ENCODE results near the gene CDH19.

The CDH19 gene

GRCh38 chr18:66562279-66562678 is 41.6 kb downstream of the CDH19 start:
- H2BK5ac ChIP-seq (ENCODE audit: low read length), result no peak overlapping the region
- H3K79me2 ChIP-seq (ENCODE audit: control insufficient read depth, insufficient read depth, low read length), result no peaks in the 10 kb centered on the region
- H3K4me2 ChIP-seq (ENCODE audit: low read length), result no peak overlapping the region
- H3K4me3 ChIP-seq (ENCODE audit: low read length), result no peak overlapping the region
- no peak overlapping the region for H4K8ac ChIP-seq (ENCODE audit: low read depth, low read length)
- H3K79me1 ChIP-seq (ENCODE audit: low read length), result no peaks in the 10 kb centered on the region
- no peak overlapping the region for H3K23ac ChIP-seq (ENCODE audit: low read length)
- H3K56ac ChIP-seq (ENCODE audit: low read length), result no peak overlapping the region
- H3K36me3 ChIP-seq (ENCODE audit: control insufficient read depth, insufficient read depth, low read length), result no peaks in the 10 kb centered on the region
- no peak overlapping the region for H4K5ac ChIP-seq (ENCODE audit: low read length)
- no peak overlapping the region for H3K9ac ChIP-seq (ENCODE audit: low read length)
- H3K27ac ChIP-seq (ENCODE audit: low read depth, low read length), result no peak overlapping the region
- no peak overlapping the region for H2BK120ac ChIP-seq (ENCODE audit: low read depth, low read length)
- no peak overlapping the region for H2BK15ac ChIP-seq (replicated peaks; ENCODE audit: low read depth)
- H2AK5ac ChIP-seq (ENCODE audit: low read length), result no peak overlapping the region
- no peaks in the 10 kb centered on the region for H3K27me3 ChIP-seq (ENCODE audit: insufficient read depth, low read length, poor library complexity)
- WGBS (ENCODE audit: extremely low coverage, insufficient coverage, low lambda C conversion rate), result 100% methylated on average over 1 of the region's 6 CpGs
- no peaks in the 10 kb centered on the region for H3K4me1 ChIP-seq (ENCODE audit: control insufficient read depth, low read depth, low read length)
- peak; percentile 10 for DNase-seq
- no peak overlapping the region for H3K4ac ChIP-seq (ENCODE audit: low read depth, low read length)
- H3K18ac ChIP-seq (ENCODE audit: low read length), result no peak overlapping the region

GRCh38 chr18:66560094-66560493 is 43.8 kb downstream of the CDH19 start:
- DNase-seq, result peak; percentile 57
- Histone ChIP-seq H3K36me3 (ENCODE audit: control insufficient read depth, insufficient read depth, low read length) (no peaks in the 10 kb centered on the region), H2BK5ac (ENCODE audit: low read length) (no peak overlapping the region), H2BK120ac (ENCODE audit: low read depth, low read length) (no peak overlapping the region), H4K5ac (ENCODE audit: low read length) (no peak overlapping the region), H3K56ac (ENCODE audit: low read length) (no peak overlapping the region), H3K27me3 (ENCODE audit: insufficient read depth, low read length, poor library complexity) (no peaks in the 10 kb centered on the region), H2BK15ac (replicated peaks; ENCODE audit: low read depth) (no peak overlapping the region), H4K8ac (ENCODE audit: low read depth, low read length) (no peak overlapping the region), H2AK5ac (ENCODE audit: low read length) (no peak overlapping the region), H3K18ac (ENCODE audit: low read length) (no peak overlapping the region), H3K4me1 (ENCODE audit: control insufficient read depth, low read depth, low read length) (no peaks in the 10 kb centered on the region), H3K27ac (ENCODE audit: low read depth, low read length) (no peak overlapping the region), H3K9ac (ENCODE audit: low read length) (no peak overlapping the region), H3K4me2 (ENCODE audit: low read length) (no peak overlapping the region), H3K79me2 (ENCODE audit: control insufficient read depth, insufficient read depth, low read length) (no peaks in the 10 kb centered on the region), H3K4ac (ENCODE audit: low read depth, low read length) (no peak overlapping the region), H3K79me1 (ENCODE audit: low read length) (no peaks in the 10 kb centered on the region), H3K23ac (ENCODE audit: low read length) (no peak overlapping the region), H3K4me3 (ENCODE audit: low read length) (no peak overlapping the region)
- no CpG with 5 or more reads among the region's 4 CpGs for WGBS (ENCODE audit: extremely low coverage, insufficient coverage, low lambda C conversion rate)

- Histone ChIP-seq H2AK5ac (ENCODE audit: low read length) (no peak overlapping the region), H4K5ac (ENCODE audit: low read length) (no peak overlapping the region), H3K4me2 (ENCODE audit: low read length) (no peak overlapping the region), H3K18ac (ENCODE audit: low read length) (no peak overlapping the region), H2BK15ac (replicated peaks; ENCODE audit: low read depth) (no peak overlapping the region), H3K36me3 (ENCODE audit: control insufficient read depth, insufficient read depth, low read length) (no peaks in the 10 kb centered on the region), H2BK5ac (ENCODE audit: low read length) (no peak overlapping the region), H3K79me2 (ENCODE audit: control insufficient read depth, insufficient read depth, low read length) (no peaks in the 10 kb centered on the region), H3K9ac (ENCODE audit: low read length) (no peak overlapping the region), H3K4me3 (ENCODE audit: low read length) (no peak overlapping the region), H3K27ac (ENCODE audit: low read depth, low read length) (no peak overlapping the region), H3K79me1 (ENCODE audit: low read length) (no peaks in the 10 kb centered on the region), H3K56ac (ENCODE audit: low read length) (no peak overlapping the region), H3K23ac (ENCODE audit: low read length) (no peak overlapping the region), H2BK120ac (ENCODE audit: low read depth, low read length) (no peak overlapping the region), H3K4me1 (ENCODE audit: control insufficient read depth, low read depth, low read length) (no peaks in the 10 kb centered on the region), H3K4ac (ENCODE audit: low read depth, low read length) (no peak overlapping the region), H4K8ac (ENCODE audit: low read depth, low read length) (no peak overlapping the region), H3K27me3 (ENCODE audit: insufficient read depth, low read length, poor library complexity) (no peaks in the 10 kb centered on the region)
- no CpG with 5 or more reads among the region's 5 CpGs for WGBS (ENCODE audit: extremely low coverage, insufficient coverage, low lambda C conversion rate)
- DNase-seq, result no peak
These were observed 45.1 kb downstream of the CDH19 start for GRCh38 chr18:66558773-66559172.

GRCh38 chr18:66557091-66557490 is 46.8 kb downstream of the CDH19 start:
- H2BK5ac ChIP-seq (ENCODE audit: low read length), result no peak overlapping the region
- no peak overlapping the region for H3K4me2 ChIP-seq (ENCODE audit: low read length)
- H2AK5ac ChIP-seq (ENCODE audit: low read length), result no peak overlapping the region
- H3K9ac ChIP-seq (ENCODE audit: low read length), result no peak overlapping the region
- no peak overlapping the region for H3K4ac ChIP-seq (ENCODE audit: low read depth, low read length)
- no peak overlapping the region for H4K8ac ChIP-seq (ENCODE audit: low read depth, low read length)
- no peaks in the 10 kb centered on the region for H3K36me3 ChIP-seq (ENCODE audit: control insufficient read depth, insufficient read depth, low read length)
- no peak overlapping the region for H2BK120ac ChIP-seq (ENCODE audit: low read depth, low read length)
- no peaks in the 10 kb centered on the region for H3K4me1 ChIP-seq (ENCODE audit: control insufficient read depth, low read depth, low read length)
- no peak overlapping the region for H2BK15ac ChIP-seq (replicated peaks; ENCODE audit: low read depth)
- no peak overlapping the region for H3K27ac ChIP-seq (ENCODE audit: low read depth, low read length)
- no peak overlapping the region for H3K56ac ChIP-seq (ENCODE audit: low read length)
- no peak for DNase-seq
- H3K27me3 ChIP-seq (ENCODE audit: insufficient read depth, low read length, poor library complexity), result no peaks in the 10 kb centered on the region
- H3K18ac ChIP-seq (ENCODE audit: low read length), result no peak overlapping the region
- H3K79me1 ChIP-seq (ENCODE audit: low read length), result no peaks in the 10 kb centered on the region
- H3K79me2 ChIP-seq (ENCODE audit: control insufficient read depth, insufficient read depth, low read length), result no peaks in the 10 kb centered on the region
- no peak overlapping the region for H3K4me3 ChIP-seq (ENCODE audit: low read length)
- H4K5ac ChIP-seq (ENCODE audit: low read length), result no peak overlapping the region
- H3K23ac ChIP-seq (ENCODE audit: low read length), result no peak overlapping the region

GRCh38 chr18:66555585-66555984 is 48.3 kb downstream of the CDH19 start:
- H3K79me1 ChIP-seq (ENCODE audit: low read length), result no peaks in the 10 kb centered on the region
- no peaks in the 10 kb centered on the region for H3K27me3 ChIP-seq (ENCODE audit: insufficient read depth, low read length, poor library complexity)
- H4K8ac ChIP-seq (ENCODE audit: low read depth, low read length), result no peak overlapping the region
- no peak overlapping the region for H2BK5ac ChIP-seq (ENCODE audit: low read length)
- 100% methylated on average over 1 of the region's 2 CpGs for WGBS (ENCODE audit: extremely low coverage, insufficient coverage, low lambda C conversion rate)
- no peak overlapping the region for H4K5ac ChIP-seq (ENCODE audit: low read length)
- DNase-seq, result no peak
- H3K9ac ChIP-seq (ENCODE audit: low read length), result no peak overlapping the region
- no peak overlapping the region for H3K23ac ChIP-seq (ENCODE audit: low read length)
- H3K4me2 ChIP-seq (ENCODE audit: low read length), result no peak overlapping the region
- H3K4me3 ChIP-seq (ENCODE audit: low read length), result no peak overlapping the region
- no peak overlapping the region for H3K18ac ChIP-seq (ENCODE audit: low read length)
- H2AK5ac ChIP-seq (ENCODE audit: low read length), result no peak overlapping the region
- no peak overlapping the region for H2BK15ac ChIP-seq (replicated peaks; ENCODE audit: low read depth)
- no peak overlapping the region for H3K27ac ChIP-seq (ENCODE audit: low read depth, low read length)
- H3K36me3 ChIP-seq (ENCODE audit: control insufficient read depth, insufficient read depth, low read length), result no peaks in the 10 kb centered on the region
- H2BK120ac ChIP-seq (ENCODE audit: low read depth, low read length), result no peak overlapping the region
- no peak overlapping the region for H3K4ac ChIP-seq (ENCODE audit: low read depth, low read length)
- no peaks in the 10 kb centered on the region for H3K79me2 ChIP-seq (ENCODE audit: control insufficient read depth, insufficient read depth, low read length)
- H3K56ac ChIP-seq (ENCODE audit: low read length), result no peak overlapping the region
- no peaks in the 10 kb centered on the region for H3K4me1 ChIP-seq (ENCODE audit: control insufficient read depth, low read depth, low read length)

- Histone ChIP-seq H3K18ac (ENCODE audit: low read length) (no peak overlapping the region), H3K27ac (ENCODE audit: low read depth, low read length) (no peak overlapping the region), H3K79me1 (ENCODE audit: low read length) (no peaks in the 10 kb centered on the region), H3K9ac (ENCODE audit: low read length) (no peak overlapping the region), H3K56ac (ENCODE audit: low read length) (no peak overlapping the region), H3K4me1 (ENCODE audit: control insufficient read depth, low read depth, low read length) (no peaks in the 10 kb centered on the region), H3K79me2 (ENCODE audit: control insufficient read depth, insufficient read depth, low read length) (no peaks in the 10 kb centered on the region), H2BK15ac (replicated peaks; ENCODE audit: low read depth) (no peak overlapping the region), H4K8ac (ENCODE audit: low read depth, low read length) (no peak overlapping the region), H3K23ac (ENCODE audit: low read length) (no peak overlapping the region), H2BK120ac (ENCODE audit: low read depth, low read length) (no peak overlapping the region), H2BK5ac (ENCODE audit: low read length) (no peak overlapping the region), H3K36me3 (ENCODE audit: control insufficient read depth, insufficient read depth, low read length) (no peaks in the 10 kb centered on the region), H2AK5ac (ENCODE audit: low read length) (no peak overlapping the region), H3K4me2 (ENCODE audit: low read length) (no peak overlapping the region), H4K5ac (ENCODE audit: low read length) (no peak overlapping the region), H3K4ac (ENCODE audit: low read depth, low read length) (no peak overlapping the region), H3K4me3 (ENCODE audit: low read length) (no peak overlapping the region), H3K27me3 (ENCODE audit: insufficient read depth, low read length, poor library complexity) (no peaks in the 10 kb centered on the region)
- no peak for DNase-seq
- WGBS (ENCODE audit: extremely low coverage, insufficient coverage, low lambda C conversion rate), result no CpG with 5 or more reads among the region's 1 CpG
These were observed 50.1 kb downstream of the CDH19 start for GRCh38 chr18:66553824-66554223.
